OCI-LY7 (cell line): ENCODE results near the gene ADAMTS9. TPM values are rescaled to one million over a fixed set of nuclear protein-coding genes. Genes with fewer than 3 reads are reported as not detected.

Source experiments
- BruUV-seq: library from RNA; stranded (reverse); fragments of 400-500 nt; replicated peaks from 2 replicates; lab custom pipeline; 2021; lab: Mats Ljungman, UMichigan
- CTCF ChIA-PET: fragments of 300-600 bp; sonication (Branson Sonifier 250); formaldehyde crosslinking; loops from one replicate; lab custom pipeline; 2022; ENCODE audit warnings: antibody characterized with exemption; ENCODE audit not compliant: unreplicated experiment; lab: Charles Lee
- POLR2A ChIA-PET: fragments of 300-600 bp; sonication (Branson Sonifier 250); formaldehyde crosslinking; loops from one replicate; lab custom pipeline; 2022; ENCODE audit warnings: antibody characterized with exemption; lab: Charles Lee
- DNase-seq: peaks from one replicate; pipeline ENCODE4 v3.0.0-alpha.2; 2015; ENCODE audit warnings: low spot score
- H2AFZ ChIP-seq: fragments of 200-600 bp; sonication (generic), shearing (Covaris generic); 2 replicates; pipeline ENCODE4 v1.6.1; 2014; ENCODE audit warnings: mild to moderate bottlenecking, antibody characterized with exemption, low read length, moderate library complexity
- H3K27ac ChIP-seq: fragments of 200-600 bp; sonication (generic); 2 replicates; pipeline ENCODE4 v1.5.1; 2014; ENCODE audit warnings: mixed run types, low read depth, mild to moderate bottlenecking, moderate library complexity, low read length, inconsistent platforms; ENCODE audit not compliant: poor library complexity, severe bottlenecking
- H3K36me3 ChIP-seq: fragments of 200-600 bp; sonication (generic); 2 replicates; pipeline ENCODE4 v1.6.1; 2014; ENCODE audit warnings: mild to moderate bottlenecking, antibody characterized with exemption, low read length, moderate library complexity, mixed read lengths; ENCODE audit not compliant: insufficient read depth
- H3K4me1 ChIP-seq: fragments of 200-600 bp; sonication (generic); 2 replicates; pipeline ENCODE4 v1.5.1; 2014; ENCODE audit warnings: mild to moderate bottlenecking, low read length; ENCODE audit not compliant: insufficient read depth, poor library complexity, severe bottlenecking
- H3K4me2 ChIP-seq: fragments of 200-600 bp; sonication (generic); 2 replicates; pipeline ENCODE4 v1.6.1; 2014; ENCODE audit warnings: mild to moderate bottlenecking, low read length
- H3K4me3 ChIP-seq: fragments of 200-600 bp; sonication (generic); 2 replicates; pipeline ENCODE4 v1.5.1; 2014; ENCODE audit warnings: mild to moderate bottlenecking, low read depth, low read length; ENCODE audit not compliant: poor library complexity, severe bottlenecking
- H3K79me2 ChIP-seq: fragments of 200-600 bp; sonication (generic); 2 replicates; pipeline ENCODE4 v1.6.1; 2016; ENCODE audit warnings: low read depth, mild to moderate bottlenecking, low read length, moderate library complexity, mixed read lengths; ENCODE audit not compliant: insufficient read depth
- H3K9me2 ChIP-seq: fragments of 200-600 bp; sonication (generic); 2 replicates; pipeline ENCODE4 v1.6.1; 2016; ENCODE audit warnings: mild to moderate bottlenecking, low read length, mixed read lengths; ENCODE audit not compliant: insufficient read depth
- H3K9me3 ChIP-seq: fragments of 200-600 bp; sonication (generic); 2 replicates; pipeline ENCODE4 v1.6.1; 2014; ENCODE audit warnings: mild to moderate bottlenecking, mixed run types, low read length, mixed read lengths
- H4K20me1 ChIP-seq: fragments of 200-600 bp; sonication (generic); 2 replicates; pipeline ENCODE4 v1.6.1; 2014; ENCODE audit warnings: mild to moderate bottlenecking, antibody characterized with exemption, low read length, moderate library complexity, mixed read lengths; ENCODE audit not compliant: insufficient read depth
- EZH2phosphoT487 ChIP-seq: fragments of 200-600 bp; sonication (generic); IDR thresholded peaks from 2 replicates; pipeline ENCODE4 v1.6.1; 2018; ENCODE audit warnings: low read depth, borderline replicate concordance, mild to moderate bottlenecking, mixed run types, antibody characterized with exemption, low read length, moderate library complexity, mixed read lengths
- intact Hi-C: fragments of 100-400 bp; cut with micrococcal nuclease; formaldehyde crosslinking; loops from one replicate; pipeline ENCODE4 v1.10.0; 2022; ENCODE audit not compliant: unreplicated experiment
- total RNA-seq, 2 experiments: library from RNA; depleted of rRNA in 1 of 2; stranded (reverse); fragments of >200 nt in 1 of 2; shearing (Covaris generic) in 1 of 2; gene quantifications; 2 replicates each; pipeline ENCODE4 v1.2.3, GENCODE V29; 2014 to 2022
- TF ChIP-seq, protein P1 (sequence below): fragments of 200-600 bp; sonication (generic); conservative IDR thresholded peaks from 2 replicates; pipeline ENCODE4 v1.5.1; 2014; ENCODE audit warnings: mild to moderate bottlenecking, antibody characterized with exemption, low read length, moderate library complexity, mixed read lengths

ADAMTS9 gene
- total RNA-seq, 2 experiments from 2014 or later, result not detected

DNA sequence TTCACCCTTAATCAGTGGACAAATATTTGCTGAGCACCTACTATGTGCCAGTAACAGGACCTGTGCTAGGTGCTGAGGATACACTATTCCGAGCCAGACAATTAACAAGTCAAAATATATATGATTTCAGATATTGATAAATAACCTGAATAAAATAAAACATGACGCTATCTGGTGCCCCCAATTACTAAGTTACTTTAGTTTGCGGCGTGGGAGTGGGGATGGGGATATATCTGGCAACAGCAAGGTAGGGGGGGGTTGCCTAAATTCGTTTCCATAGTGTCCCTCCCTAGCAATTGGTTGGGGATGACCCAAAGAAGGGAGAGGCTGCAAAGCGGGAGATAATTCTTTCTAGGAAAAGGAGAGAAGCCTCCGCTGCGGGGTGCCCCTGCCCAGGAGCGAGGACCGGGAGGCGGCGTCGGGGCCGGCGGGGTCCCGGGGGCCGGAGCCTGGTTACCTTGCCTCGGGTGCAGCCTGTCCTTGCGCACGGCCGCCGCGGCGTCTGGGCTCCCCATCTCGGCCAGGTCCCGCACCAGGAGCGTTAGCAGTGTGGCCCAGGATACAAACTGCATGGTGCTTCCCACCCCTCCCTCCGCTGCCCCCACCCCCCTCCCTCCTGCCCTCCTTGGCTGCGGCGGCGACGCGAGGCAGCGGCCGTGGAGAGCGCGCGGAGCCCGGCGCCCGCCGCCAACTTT, 567 bp downstream of the ADAMTS9 start:
- Histone ChIP-seq H3K79me2 (no peaks in the 10 kb centered on the region), H3K4me3 (no peak overlapping the region), H3K9me3 (no peaks in the 10 kb centered on the region), H3K4me1 (no peaks in the 10 kb centered on the region), H3K27ac (no peak overlapping the region), H4K20me1 (no peaks in the 10 kb centered on the region), H3K4me2 (no peak overlapping the region), H3K36me3 (no peaks in the 10 kb centered on the region), H2AFZ (no peak overlapping the region), H3K9me2 (no peaks in the 10 kb centered on the region)
- intact Hi-C loops, result no loop called here
- BruUV-seq, result no TSS peak
- TF ChIP-seq EZH2phosphoT487, result no peak
- TF ChIP-seq, protein P1, sequence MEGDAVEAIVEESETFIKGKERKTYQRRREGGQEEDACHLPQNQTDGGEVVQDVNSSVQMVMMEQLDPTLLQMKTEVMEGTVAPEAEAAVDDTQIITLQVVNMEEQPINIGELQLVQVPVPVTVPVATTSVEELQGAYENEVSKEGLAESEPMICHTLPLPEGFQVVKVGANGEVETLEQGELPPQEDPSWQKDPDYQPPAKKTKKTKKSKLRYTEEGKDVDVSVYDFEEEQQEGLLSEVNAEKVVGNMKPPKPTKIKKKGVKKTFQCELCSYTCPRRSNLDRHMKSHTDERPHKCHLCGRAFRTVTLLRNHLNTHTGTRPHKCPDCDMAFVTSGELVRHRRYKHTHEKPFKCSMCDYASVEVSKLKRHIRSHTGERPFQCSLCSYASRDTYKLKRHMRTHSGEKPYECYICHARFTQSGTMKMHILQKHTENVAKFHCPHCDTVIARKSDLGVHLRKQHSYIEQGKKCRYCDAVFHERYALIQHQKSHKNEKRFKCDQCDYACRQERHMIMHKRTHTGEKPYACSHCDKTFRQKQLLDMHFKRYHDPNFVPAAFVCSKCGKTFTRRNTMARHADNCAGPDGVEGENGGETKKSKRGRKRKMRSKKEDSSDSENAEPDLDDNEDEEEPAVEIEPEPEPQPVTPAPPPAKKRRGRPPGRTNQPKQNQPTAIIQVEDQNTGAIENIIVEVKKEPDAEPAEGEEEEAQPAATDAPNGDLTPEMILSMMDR, result no peak
- CTCF ChIA-PET, result no interaction called here
- DNase-seq, result no peak
- POLR2A ChIA-PET, result no interaction called here

DNA sequence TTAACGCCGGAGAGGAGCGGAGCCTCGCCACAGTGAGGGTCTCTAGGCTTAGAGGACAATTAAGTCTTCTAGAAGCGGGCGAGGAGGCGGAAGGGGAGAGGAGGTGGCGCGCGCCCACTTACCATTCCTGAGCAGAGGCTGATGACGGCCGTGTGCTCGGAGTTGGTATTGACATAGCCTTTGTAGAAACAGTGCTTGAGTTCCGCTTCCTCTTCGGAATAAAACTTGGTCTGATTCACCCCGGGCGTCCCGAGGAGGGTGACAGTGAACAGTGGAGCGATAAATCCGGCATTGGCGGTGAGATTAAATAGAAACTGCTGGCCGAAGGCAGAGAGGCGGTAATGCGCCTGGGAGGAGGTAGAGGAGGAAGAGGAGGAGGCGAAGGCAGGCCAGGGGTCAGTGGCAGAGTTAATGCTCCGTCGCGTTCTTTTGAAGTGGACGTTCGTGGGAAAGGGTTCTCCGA, 1.3 kb downstream of the ADAMTS9 start:
- Histone ChIP-seq H3K36me3 (no peaks in the 10 kb centered on the region), H3K4me1 (no peaks in the 10 kb centered on the region), H3K79me2 (no peaks in the 10 kb centered on the region), H2AFZ (no peak overlapping the region), H3K9me2 (no peaks in the 10 kb centered on the region), H4K20me1 (no peaks in the 10 kb centered on the region), H3K9me3 (no peaks in the 10 kb centered on the region), H3K27ac (no peak overlapping the region), H3K4me2 (no peak overlapping the region), H3K4me3 (no peak overlapping the region)
- ChIA-PET POLR2A (no interaction called here), CTCF (no interaction called here)
- DNase-seq, result no peak
- BruUV-seq, result no TSS peak
- TF ChIP-seq, protein P1, result no peak
- no peak for TF ChIP-seq EZH2phosphoT487
- intact Hi-C loops, result no loop called here

DNA sequence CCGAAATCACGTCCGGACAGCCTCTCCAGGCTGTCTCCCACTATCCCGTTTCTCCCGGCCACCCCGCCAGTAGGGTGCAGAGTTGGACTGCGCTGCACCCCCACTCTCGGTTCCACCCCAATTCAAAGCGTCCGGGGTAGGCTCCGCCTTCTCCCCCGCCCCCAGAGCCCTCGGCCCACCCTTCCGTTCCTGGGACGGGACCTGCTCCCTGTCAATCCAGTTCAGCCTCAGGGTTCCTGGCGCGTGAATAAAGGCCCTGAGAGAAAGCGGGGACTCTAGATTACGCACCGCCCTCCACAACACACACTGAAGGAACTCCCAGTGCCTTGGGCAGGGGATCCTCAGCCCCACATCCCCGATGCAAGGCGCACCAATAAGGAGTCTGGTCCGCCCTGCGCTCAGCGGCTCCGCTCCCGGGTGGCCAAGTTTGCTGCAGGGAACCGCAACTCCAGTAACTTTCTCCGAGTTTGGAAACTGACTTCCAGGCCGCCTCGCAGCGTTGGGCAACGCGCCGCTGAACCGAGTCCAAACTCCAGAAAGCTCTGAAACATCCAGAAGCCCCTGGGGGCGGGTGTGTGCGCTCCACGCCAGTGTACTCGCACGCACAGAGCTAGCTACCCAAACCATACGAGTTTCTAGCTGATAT, 1.9 kb downstream of the ADAMTS9 start:
- CTCF ChIA-PET, result no interaction called here
- intact Hi-C loops, result no loop called here
- TF ChIP-seq EZH2phosphoT487, result no peak
- TF ChIP-seq, protein P1, result no peak
- Histone ChIP-seq H3K4me3 (no peak overlapping the region), H4K20me1 (no peaks in the 10 kb centered on the region), H2AFZ (no peak overlapping the region), H3K27ac (no peak overlapping the region), H3K4me1 (no peaks in the 10 kb centered on the region), H3K36me3 (no peaks in the 10 kb centered on the region), H3K9me2 (no peaks in the 10 kb centered on the region), H3K79me2 (no peaks in the 10 kb centered on the region), H3K4me2 (no peak overlapping the region), H3K9me3 (no peaks in the 10 kb centered on the region)
- no TSS peak for BruUV-seq
- DNase-seq, result no peak
- POLR2A ChIA-PET, result no interaction called here
